Measurements from ENCODE around the gene SMTNL2.
"Not testable (repeated sequence)": the region's sequence is repeated elsewhere in the genome, so short reads cannot be mapped to it uniquely, and the experiment has no call there.

The SMTNL2 gene

GRCh38 chr17:4604736-4605135 lies 20.4 kb downstream of the SMTNL2 start:
- DNase-seq, result not testable (repeated sequence)

DNA sequence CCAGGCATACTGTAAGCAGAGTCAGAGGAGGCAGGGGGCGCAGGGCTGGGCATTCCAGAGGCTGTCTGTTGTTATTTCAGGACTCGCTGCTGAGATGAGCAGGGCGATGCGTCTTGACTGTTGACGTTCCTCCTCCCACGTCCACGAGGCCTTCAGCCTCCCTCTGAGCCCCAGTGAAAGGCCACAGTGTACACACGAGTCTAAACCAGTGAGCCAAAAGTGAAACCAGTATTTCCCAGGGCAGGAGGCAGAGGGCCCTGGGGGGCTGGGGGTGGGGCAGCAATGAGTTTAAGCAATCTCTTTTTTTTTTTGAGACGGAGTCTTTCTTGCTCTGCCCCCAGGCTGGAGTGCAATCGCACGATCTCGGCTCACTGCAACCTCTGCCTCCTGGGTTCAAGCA lies 21.5 kb downstream of the SMTNL2 start:
- DNase-seq, result no peak

GRCh38 chr17:4607261-4607741 lies 23.0 kb downstream of the SMTNL2 start:
- no peak for DNase-seq

- no peak for DNase-seq
Measured at GRCh38 chr17:4607773-4608187, 23.5 kb downstream of the SMTNL2 start.

DNA sequence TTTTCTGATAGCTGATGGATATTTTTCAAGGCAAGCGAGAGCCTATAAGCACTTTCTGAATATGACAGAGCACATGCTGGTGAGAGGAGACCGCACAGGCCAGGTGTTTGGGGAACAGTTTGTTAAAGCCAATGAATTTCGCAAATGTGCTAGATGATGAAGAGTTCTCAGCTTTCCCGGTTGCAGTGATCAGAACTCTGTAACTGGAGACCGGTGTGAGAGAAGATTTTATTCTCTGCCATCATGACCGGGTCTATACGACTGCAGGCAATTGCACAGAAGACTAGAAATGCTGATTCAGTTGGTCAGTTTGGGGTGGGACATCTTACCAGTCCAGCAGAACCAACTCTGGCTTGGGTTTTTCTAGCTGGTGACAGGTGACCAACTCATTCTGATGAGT lies 25.4 kb downstream of the SMTNL2 start:
- DNase-seq, result no peak

- DNase-seq, result no peak
Measured at GRCh38 chr17:4610162-4610561, 25.8 kb downstream of the SMTNL2 start.

GRCh38 chr17:4610656-4611055 lies 26.3 kb downstream of the SMTNL2 start:
- no peak for DNase-seq

DNA sequence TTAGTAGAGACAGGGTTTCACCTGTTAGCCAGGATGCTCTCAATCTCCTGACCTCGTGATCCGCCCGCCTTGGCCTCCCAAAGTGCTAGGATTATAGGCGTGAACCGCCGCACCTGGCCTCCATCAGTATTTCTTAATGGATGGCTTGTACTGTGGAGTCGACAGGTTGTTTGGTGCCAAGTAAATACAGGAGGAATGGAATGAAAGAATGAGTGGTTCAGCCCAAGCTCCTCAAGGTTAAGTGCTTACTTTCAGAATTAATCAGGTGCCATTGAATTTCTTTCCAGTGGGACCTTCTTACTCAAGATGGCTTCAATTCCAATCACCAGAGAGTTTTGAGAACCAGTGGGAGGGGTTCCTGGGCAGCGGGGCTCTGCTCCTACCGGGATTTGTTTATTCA lies 32.1 kb downstream of the SMTNL2 start:
- DNase-seq, result no peak

DNA sequence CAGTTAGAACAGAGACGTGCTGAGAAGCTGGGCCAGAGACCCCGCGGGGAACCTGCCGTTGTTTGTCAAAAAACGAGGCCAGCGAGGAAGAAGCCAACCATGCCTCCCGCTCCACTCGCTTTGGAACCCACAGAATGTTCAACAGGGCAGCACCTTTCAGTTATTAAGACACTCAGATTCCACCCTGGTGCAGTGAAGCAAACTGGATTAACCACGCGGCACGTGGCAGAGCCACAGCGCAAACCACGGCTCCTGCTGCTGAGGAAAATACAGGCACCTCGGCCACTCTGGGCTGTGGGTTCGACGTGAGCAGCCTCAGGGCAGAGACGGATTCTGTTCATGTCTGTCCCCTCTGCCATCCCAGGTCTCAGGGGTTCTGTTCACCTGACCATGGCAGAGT lies 32.8 kb downstream of the SMTNL2 start:
- DNase-seq, result no peak

- no peak for DNase-seq
Measured at GRCh38 chr17:4617590-4618351, 33.4 kb downstream of the SMTNL2 start.

- no peak for DNase-seq
Measured at GRCh38 chr17:4620531-4621101, 36.3 kb downstream of the SMTNL2 start.

DNA sequence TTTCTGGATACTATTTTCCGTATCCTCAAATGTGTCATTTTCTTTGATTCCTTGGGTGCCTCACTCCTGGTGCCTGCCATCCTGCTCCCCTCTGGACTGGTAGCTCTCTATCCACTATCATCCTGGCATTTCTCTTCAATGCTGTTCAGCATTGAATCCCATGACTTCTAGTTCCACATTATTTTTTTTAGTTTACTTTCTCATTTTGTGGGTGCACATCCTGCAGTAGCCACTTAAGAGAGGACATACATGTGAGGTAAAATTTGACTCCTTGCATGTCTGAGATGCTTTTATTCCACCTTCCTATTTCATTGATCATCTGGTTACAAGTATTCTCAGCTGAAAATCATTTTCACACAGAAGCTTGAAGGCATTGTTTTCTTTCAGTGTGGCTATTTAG lies 38.0 kb downstream of the SMTNL2 start:
- no peak for DNase-seq

DNA sequence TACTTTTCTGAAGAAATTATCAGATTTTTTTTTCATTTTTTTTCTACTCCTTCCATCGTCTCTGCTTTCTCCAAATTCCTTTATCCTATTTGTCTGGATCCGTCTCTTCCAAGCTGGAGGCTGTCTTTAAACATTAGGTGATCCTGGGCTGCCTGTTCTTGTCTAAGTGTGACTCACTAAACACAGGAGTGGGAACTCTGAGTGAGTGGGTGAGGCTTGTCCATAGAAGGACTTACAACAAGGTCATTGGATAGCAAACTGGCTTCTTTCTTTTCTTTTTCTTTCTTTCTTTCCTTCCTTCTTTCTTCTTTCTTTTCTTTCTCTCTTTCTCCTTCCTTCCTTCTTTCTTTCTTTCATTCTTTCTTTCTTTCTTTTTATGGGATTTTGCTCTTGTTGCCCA lies 38.9 kb downstream of the SMTNL2 start:
- DNase-seq, result no peak

GRCh38 chr17:4624451-4624911 lies 40.2 kb downstream of the SMTNL2 start:
- DNase-seq, result not testable (repeated sequence)

GRCh38 chr17:4625181-4625617 lies 40.9 kb downstream of the SMTNL2 start:
- DNase-seq, result no peak

DNA sequence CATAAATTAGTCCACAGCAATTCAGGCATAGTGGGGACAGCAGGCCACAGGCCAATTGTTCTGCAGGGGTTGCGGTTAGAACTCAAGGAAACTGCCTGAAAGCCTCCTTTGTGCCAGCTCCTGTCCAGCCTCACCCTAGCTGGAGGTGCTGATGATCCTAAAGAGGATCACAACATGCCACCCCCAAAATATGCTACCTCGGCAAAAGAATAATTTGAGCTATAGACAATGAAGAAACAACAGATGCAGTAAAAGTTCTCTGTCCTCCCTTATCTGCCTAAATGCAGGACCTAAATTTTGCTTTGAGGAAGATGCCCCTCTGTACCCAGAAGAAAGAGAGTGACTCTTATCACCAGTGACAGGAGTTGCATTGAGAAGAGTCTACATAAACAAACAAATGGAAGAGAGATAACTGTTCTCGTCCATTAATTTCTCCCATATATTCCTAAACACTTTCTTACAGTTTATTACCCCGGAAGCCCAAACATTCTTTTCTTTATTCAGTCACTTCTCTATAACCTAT lies 42.5 kb downstream of the SMTNL2 start:
- no peak for DNase-seq

DNA sequence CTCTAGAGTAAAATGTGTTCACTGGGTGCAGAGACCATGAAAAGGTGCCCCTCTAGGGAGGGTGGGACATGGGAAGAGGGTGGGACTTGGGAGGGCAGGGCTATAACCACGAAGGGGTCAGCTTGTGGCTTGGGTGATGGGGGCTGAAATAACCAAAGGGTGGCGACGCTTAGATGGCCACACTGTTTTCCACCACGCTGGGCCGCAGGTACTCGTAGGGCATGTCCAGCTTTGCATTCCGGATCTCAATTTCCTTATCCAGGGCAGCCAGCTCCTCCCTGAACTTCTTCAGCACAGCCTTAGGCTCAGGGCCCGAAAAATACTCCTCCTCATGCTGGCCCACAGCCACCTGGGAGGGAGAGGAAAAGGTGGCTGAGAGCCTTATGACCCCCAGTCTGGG lies 47.1 kb downstream of the SMTNL2 start:
- no peak for DNase-seq

DNA sequence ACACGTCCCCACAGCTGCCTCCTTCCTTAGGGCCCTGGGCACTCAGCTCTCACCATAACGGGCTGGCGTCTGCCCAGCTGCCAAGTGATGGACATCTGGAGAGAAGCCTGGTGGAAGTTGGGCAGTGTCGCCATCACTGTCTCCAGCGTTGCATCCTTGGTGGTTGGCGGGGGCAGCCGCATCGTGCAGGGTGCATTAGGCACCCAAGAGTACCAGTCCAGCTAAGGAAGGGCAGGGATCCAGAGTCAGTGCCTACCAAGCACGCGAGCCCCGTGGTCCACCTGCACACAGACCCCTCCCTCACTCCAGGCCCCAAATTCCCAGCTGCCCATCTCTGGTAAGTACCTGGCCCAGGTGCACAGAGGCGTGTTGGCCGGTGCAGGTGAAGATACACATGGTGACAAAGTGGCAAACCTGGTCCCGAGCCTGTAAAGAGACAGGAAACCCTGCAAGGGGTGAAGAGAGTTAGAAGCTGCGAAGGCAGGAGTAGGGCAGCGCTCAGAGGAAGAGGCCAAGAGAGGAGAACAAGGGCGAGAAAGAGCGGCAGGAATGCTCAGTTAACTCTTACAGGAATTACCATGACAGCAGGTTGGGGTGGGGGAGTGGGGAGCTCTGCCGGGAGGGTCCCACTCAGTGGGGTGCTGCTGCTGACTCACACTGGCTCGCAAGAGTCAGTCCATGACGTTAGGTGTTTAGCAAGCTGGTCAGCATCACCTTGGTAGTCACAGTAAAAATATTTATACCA lies 47.7 kb downstream of the SMTNL2 start:
- no peak for DNase-seq

DNA sequence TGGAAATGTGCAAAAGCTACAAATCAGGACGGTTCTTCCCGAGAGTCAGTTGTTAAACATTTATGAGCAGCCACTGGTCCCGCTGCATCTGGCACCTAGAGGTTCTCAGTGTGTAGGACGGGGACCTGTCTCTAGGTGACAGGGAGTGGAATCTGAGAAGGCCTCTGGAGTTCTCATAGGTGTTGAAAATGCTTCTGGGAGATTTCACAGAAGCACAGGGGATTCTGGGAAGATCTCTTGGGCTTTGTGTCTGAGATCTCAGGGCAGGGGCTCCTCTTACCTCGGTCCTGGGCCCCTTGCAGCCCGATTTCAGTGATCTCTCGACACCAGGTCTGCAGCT lies 48.2 kb downstream of the SMTNL2 start:
- DNase-seq, result no peak

DNA sequence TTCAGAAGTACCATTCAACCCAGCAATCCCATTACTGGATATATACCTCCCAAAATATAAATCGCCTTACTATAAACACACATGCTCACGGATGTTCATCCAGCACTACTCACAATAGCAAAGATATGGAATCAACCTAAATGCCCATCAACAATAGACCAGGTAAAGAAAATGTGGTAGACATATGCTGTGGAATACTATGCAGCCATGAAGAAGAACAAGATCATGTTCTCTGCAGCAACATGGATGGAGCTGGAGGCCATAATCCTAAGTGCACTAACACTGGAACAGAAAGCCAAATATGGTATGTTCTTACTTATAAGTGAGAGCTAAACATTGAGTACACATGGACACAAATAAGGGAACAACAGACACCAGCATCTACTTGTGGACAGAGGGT lies 49.3 kb downstream of the SMTNL2 start:
- DNase-seq, result no peak

- no peak for DNase-seq
Measured at GRCh38 chr17:4634976-4635375, 50.6 kb downstream of the SMTNL2 start.

DNA sequence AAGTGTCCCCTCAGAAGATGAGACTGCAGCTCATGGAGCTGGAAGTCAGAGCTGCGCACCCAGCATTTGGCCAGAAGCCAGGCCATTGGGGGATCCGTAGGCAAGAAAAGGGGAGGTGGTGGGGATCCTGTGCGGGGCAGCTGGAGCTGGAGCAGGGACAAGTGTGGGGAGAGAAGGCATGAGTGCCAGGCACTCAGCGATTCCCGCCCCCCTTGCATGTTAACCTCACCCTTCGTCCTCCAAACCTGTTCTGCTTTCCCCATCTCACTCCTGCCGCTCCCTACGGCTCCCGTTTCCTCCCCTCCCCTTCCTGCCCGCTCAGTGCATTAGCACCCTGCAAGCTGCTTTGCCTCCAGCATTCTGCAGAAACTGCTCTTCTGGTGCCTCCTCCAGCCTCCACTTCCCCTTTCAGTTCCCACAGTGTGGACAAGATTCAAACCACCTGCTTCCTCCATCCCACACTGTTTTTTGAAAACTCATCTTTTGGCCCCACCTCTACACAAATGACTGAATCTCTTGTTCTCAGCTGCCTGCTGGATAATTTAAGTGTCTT lies 51.6 kb downstream of the SMTNL2 start:
- no peak for DNase-seq

GRCh38 chr17:4636474-4637100 lies 52.3 kb downstream of the SMTNL2 start:
- no peak for DNase-seq
